WTC11 (cell line): ENCODE results near the gene AMER2. TPM values are rescaled to one million over a fixed set of nuclear protein-coding genes. Genes with fewer than 3 reads are reported as not detected.

ENCODE experiments used
- ATAC-seq: fragments of 200-7000 bp; cut with Tn5 transposase; 2 replicates; pipeline ENCODE4 v1.10.0; 2021; ENCODE audit warnings: mild to moderate bottlenecking, moderate library complexity
- CTCF ChIA-PET: fragments of 300-600 bp; sonication (Branson Sonifier 250); formaldehyde crosslinking; loops from one replicate; lab custom pipeline; 2021; ENCODE audit warnings: antibody characterized with exemption; lab: Charles Lee
- POLR2A ChIA-PET: fragments of 350-600 bp; sonication (Branson Sonifier 250); formaldehyde crosslinking; loops from one replicate; lab custom pipeline; 2021; ENCODE audit warnings: antibody characterized with exemption; lab: Charles Lee
- DNase-seq: peaks from one replicate; pipeline ENCODE4 v3.0.0; 2021; ENCODE audit warnings: low spot score
- H3K27ac Mint-ChIP-seq: 2 replicates; pipeline ENCODE4 v1.8.0; 2021; ENCODE audit warnings: mixed read lengths
- H3K27me3 Mint-ChIP-seq: 2 replicates; pipeline ENCODE4 v1.8.0; 2021; ENCODE audit warnings: low read depth, mild to moderate bottlenecking, moderate library complexity, mixed read lengths
- H3K36me3 Mint-ChIP-seq: 2 replicates; pipeline ENCODE4 v1.8.0; 2021; ENCODE audit warnings: mixed read lengths
- H3K4me1 Mint-ChIP-seq: 2 replicates; pipeline ENCODE4 v1.8.0; 2022; ENCODE audit warnings: mixed read lengths
- H3K4me3 Mint-ChIP-seq: 2 replicates; pipeline ENCODE4 v1.8.0; 2021; ENCODE audit warnings: mild to moderate bottlenecking, moderate library complexity, mixed read lengths
- H3K9me3 Mint-ChIP-seq: 2 replicates; pipeline ENCODE4 v1.8.0; 2021; ENCODE audit warnings: mixed read lengths
- ARID4B ChIP-seq: sonication (generic); formaldehyde crosslinking; IDR thresholded peaks from 2 replicates; pipeline ENCODE4 v1.8.0; 2023; ENCODE audit warnings: missing genetic modification reagents, mild to moderate bottlenecking, borderline replicate concordance
- ATF3 ChIP-seq: sonication (generic); formaldehyde crosslinking; conservative IDR thresholded peaks from 2 replicates; pipeline ENCODE4 v1.8.1; 2022; ENCODE audit warnings: mild to moderate bottlenecking, missing genetic modification reagents
- EMX1 ChIP-seq: fragments of 250-450 bp; sonication (Bioruptor Pico); IDR thresholded peaks from 2 replicates; pipeline ENCODE4 v1.8.0; 2021; ENCODE audit warnings: mild to moderate bottlenecking
- FOXJ3 ChIP-seq: sonication (generic); formaldehyde crosslinking; IDR thresholded peaks from 2 replicates; pipeline ENCODE4 v1.9.0; 2021; ENCODE audit warnings: missing genetic modification reagents, mild to moderate bottlenecking, borderline replicate concordance
- FOXK1 ChIP-seq: sonication (generic); formaldehyde crosslinking; IDR thresholded peaks from 2 replicates; pipeline ENCODE4 v1.8.0; 2022; ENCODE audit warnings: mild to moderate bottlenecking, moderate library complexity, missing genetic modification reagents
- FOXP4 ChIP-seq: sonication (generic); formaldehyde crosslinking; IDR thresholded peaks from 2 replicates; pipeline ENCODE4 v1.8.0; 2022; ENCODE audit warnings: mild to moderate bottlenecking, missing genetic modification reagents
- KAT7 ChIP-seq: sonication (generic); formaldehyde crosslinking; IDR thresholded peaks from 2 replicates; pipeline ENCODE4 v1.8.1; 2023; ENCODE audit warnings: missing genetic modification reagents, mild to moderate bottlenecking, borderline replicate concordance
- NFE2L1 ChIP-seq: sonication (generic); formaldehyde crosslinking; IDR thresholded peaks from 2 replicates; pipeline ENCODE4 v1.8.1; 2023; ENCODE audit warnings: missing genetic modification reagents
- NR2C2 ChIP-seq: sonication (generic); formaldehyde crosslinking; IDR thresholded peaks from 2 replicates; pipeline ENCODE4 v1.8.0; 2022; ENCODE audit warnings: mild to moderate bottlenecking, missing genetic modification reagents
- PRDM15 ChIP-seq: sonication (generic); formaldehyde crosslinking; IDR thresholded peaks from 2 replicates; pipeline ENCODE4 v1.8.0; 2022; ENCODE audit warnings: missing genetic modification reagents
- PRRX2 ChIP-seq: fragments of 250-450 bp; sonication (Bioruptor Pico); IDR thresholded peaks from 2 replicates; pipeline ENCODE4 v1.8.0; 2021; ENCODE audit warnings: mild to moderate bottlenecking
- RELA ChIP-seq: sonication (generic); formaldehyde crosslinking; IDR thresholded peaks from 2 replicates; pipeline ENCODE4 v1.8.1; 2022; ENCODE audit warnings: missing genetic modification reagents, mild to moderate bottlenecking, borderline replicate concordance
- SMAD3 ChIP-seq: sonication (generic); formaldehyde crosslinking; IDR thresholded peaks from 2 replicates; pipeline ENCODE4 v1.8.0; 2022; ENCODE audit warnings: missing genetic modification reagents, mild to moderate bottlenecking, borderline replicate concordance
- TEAD1 ChIP-seq: sonication (generic); formaldehyde crosslinking; IDR thresholded peaks from 2 replicates; pipeline ENCODE4 v1.8.0; 2022; ENCODE audit warnings: mild to moderate bottlenecking, missing genetic modification reagents
- ZNF121 ChIP-seq: sonication (generic); formaldehyde crosslinking; IDR thresholded peaks from 2 replicates; pipeline ENCODE4 v1.8.0; 2023; ENCODE audit warnings: missing genetic modification reagents
- ZNF219 ChIP-seq: sonication (generic); formaldehyde crosslinking; IDR thresholded peaks from 2 replicates; pipeline ENCODE4 v1.8.0; 2023; ENCODE audit warnings: missing genetic modification reagents, mild to moderate bottlenecking, borderline replicate concordance
- ZNF263 ChIP-seq: sonication (generic); formaldehyde crosslinking; IDR thresholded peaks from 2 replicates; pipeline ENCODE4 v1.8.1; 2022; ENCODE audit warnings: low read depth, mild to moderate bottlenecking, moderate library complexity, missing genetic modification reagents
- total RNA-seq: library from RNA; stranded (reverse); gene quantifications from 3 replicates; pipeline ENCODE4 v1.2.3, GENCODE V29; 2021

Gene AMER2
- total RNA-seq, 1 experiment from 2014 or later: 0.48 TPM

GRCh38 chr13:25213715-25214114, 41.6 kb upstream of the AMER2 start:
- CTCF ChIA-PET: interaction anchor here (0.6 to 1.0 kb wide), 3 partner anchors 11 to 219 kb away, joined by 3 read pairs; no protein-coding TSS in a partner anchor
- POLR2A ChIA-PET: interaction anchor here (0.6 kb wide), 1 partner anchor 113 kb away, joined by 5 read pairs; no protein-coding TSS in a partner anchor
- Mint-ChIP-seq H3K4me3 (no peak overlapping the region), H3K4me1 (peaks cover 18% of the 10 kb centered on the region), H3K36me3 (no peaks in the 10 kb centered on the region), H3K27me3 (no peaks in the 10 kb centered on the region), H3K9me3 (no peaks in the 10 kb centered on the region; the same call in 1 of the 2 replicates), H3K27ac (no peak overlapping the region)
- ATAC-seq: peak; percentile 31; the same call in 1 of the 2 replicates
- no peak for TF ChIP-seq FOXJ3
- TF ChIP-seq ZNF263 (CRISPR knock-in tag): no peak
- TF ChIP-seq PRDM15 (CRISPR knock-in tag): no peak
- TF ChIP-seq ZNF121 (CRISPR knock-in tag): no peak
- TF ChIP-seq ARID4B (CRISPR knock-in tag): no peak
- no peak for TF ChIP-seq PRRX2 (CRISPR knock-in tag)
- TF ChIP-seq SMAD3: no peak
- no peak for TF ChIP-seq ZNF219 (CRISPR knock-in tag)
- no peak for TF ChIP-seq EMX1 (CRISPR knock-in tag)
- no peak for TF ChIP-seq FOXK1 (CRISPR knock-in tag)
- TF ChIP-seq NR2C2 (CRISPR knock-in tag): no peak
- TF ChIP-seq FOXP4: no peak
- TF ChIP-seq ATF3 (CRISPR knock-in tag): no peak
- no peak for TF ChIP-seq NFE2L1 (CRISPR knock-in tag)
- TF ChIP-seq RELA (CRISPR knock-in tag): no peak
- no peak for TF ChIP-seq TEAD1 (CRISPR knock-in tag)
- no peak for TF ChIP-seq KAT7
- DNase-seq: no peak
